Activated naive CD4-positive, alpha-beta T cell treated with anti-CD3 and anti-CD28 coated beads, Interleukin-2, amount 50 U/mL, for 72 hours (primary cell): Measurements from ENCODE around the gene PCDHGC3. TPM values are rescaled to one million over a fixed set of nuclear protein-coding genes. Genes with fewer than 3 reads are reported as not detected.

ENCODE experiments used
- ATAC-seq, 2 donors: fragments of 150-1000 bp; cut with Tn5 transposase; 2 replicates each; pipeline ENCODE4 v1.10.0; 2021; ENCODE audit warnings: mild to moderate bottlenecking in 2 of 2, moderate library complexity in 2 of 2
- DNase-seq, 2 donors: peaks; one replicate each; pipeline ENCODE4 v3.0.0; 2021 to 2022; ENCODE audit warnings: low spot score in 2 of 2
- H3K27ac Mint-ChIP-seq, 2 donors: one replicate each; pipeline ENCODE4 v1.8.0; 2022; ENCODE audit warnings: mild to moderate bottlenecking in 2 of 2, mixed read lengths in 2 of 2
- H3K36me3 Mint-ChIP-seq, 2 donors: one replicate each; pipeline ENCODE4 v1.8.0; 2022; ENCODE audit warnings: mixed read lengths in 2 of 2
- H3K9me3 Mint-ChIP-seq, 2 donors: one replicate each; pipeline ENCODE4 v1.8.0; 2022; ENCODE audit warnings: mixed read lengths in 2 of 2
- total RNA-seq, 2 donors: library from RNA; stranded (reverse); gene quantifications; one replicate each; pipeline ENCODE4 v1.2.3, GENCODE V29; 2022

PCDHGC3 gene
- total RNA-seq, 2 donors from 2014 or later = 0.19 TPM; not detected in 1

- Mint-ChIP-seq H3K9me3 (no peaks in the 10 kb centered on the region), H3K27ac (no peak overlapping the region), H3K36me3 (peaks cover 19 to 22% of the 10 kb centered on the region in 2 donors)
- DNase-seq (no peak), ATAC-seq (peak in 1 of 2 donors; percentile 53)
Observed at GRCh38 chr5:141478321-141478945, 2.7 kb downstream of the PCDHGC3 start.

DNA sequence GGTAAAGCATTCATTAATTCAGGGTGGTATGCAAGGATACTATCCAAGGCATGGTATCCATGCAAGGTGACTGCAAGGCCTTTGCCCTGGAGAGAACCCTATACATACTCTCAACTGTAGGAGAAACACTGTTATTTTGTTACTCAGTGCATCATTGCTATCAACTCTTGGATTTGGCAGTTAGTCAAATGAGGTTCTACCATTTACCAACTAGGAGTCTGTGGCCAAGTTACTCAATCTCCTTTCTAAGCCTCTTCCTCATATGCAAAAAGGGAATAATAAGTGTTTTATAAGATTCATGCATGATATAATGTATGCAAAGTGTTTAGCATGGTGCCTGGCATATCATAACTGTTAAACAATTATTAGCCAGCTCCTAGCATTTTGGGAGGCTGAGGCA lies 4.0 kb downstream of the PCDHGC3 start:
- no peaks in the 10 kb centered on the region for H3K9me3 Mint-ChIP-seq
- peaks cover 19 to 24% of the 10 kb centered on the region in 2 donors for H3K36me3 Mint-ChIP-seq
- no peak for DNase-seq
- no peak overlapping the region for H3K27ac Mint-ChIP-seq
- no peak for ATAC-seq

GRCh38 chr5:141483902-141484301 lies 8.1 kb downstream of the PCDHGC3 start:
- ATAC-seq (no peak), DNase-seq (no peak)
- Mint-ChIP-seq H3K9me3 (no peaks in the 10 kb centered on the region), H3K27ac (no peak overlapping the region), H3K36me3 (peaks cover 0 to 24% of the 10 kb centered on the region in 2 donors)

DNA sequence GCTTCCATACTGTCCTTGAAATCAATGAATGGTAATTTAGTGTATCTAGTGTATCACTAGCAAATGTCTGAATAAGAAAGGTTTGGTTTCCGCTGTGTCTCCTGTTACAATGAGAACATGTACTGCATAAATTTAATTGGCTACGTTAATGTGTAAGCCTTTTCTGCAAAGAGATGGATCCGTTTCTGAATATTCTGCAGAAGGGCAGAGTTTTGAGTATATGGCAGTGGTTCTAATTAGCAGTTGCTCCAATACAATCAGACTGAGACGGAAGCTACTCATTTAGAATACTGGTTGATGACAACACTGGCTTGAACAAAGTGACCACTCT lies 8.5 kb downstream of the PCDHGC3 start:
- no peak overlapping the region for H3K27ac Mint-ChIP-seq
- H3K36me3 Mint-ChIP-seq = peaks cover 0 to 24% of the 10 kb centered on the region in 2 donors
- DNase-seq = no peak
- ATAC-seq = no peak
- H3K9me3 Mint-ChIP-seq = no peaks in the 10 kb centered on the region

GRCh38 chr5:141484641-141485311 lies 9.0 kb downstream of the PCDHGC3 start, which contains the start of gene PCDHGC4:
Gene PCDHGC4, plus strand, starts transcription at chr5:141485030. Its CDS starts 144 bp downstream, at chr5:141485174.
- no peak within 1 kb of the TSS for H3K27ac Mint-ChIP-seq
- DNase-seq (no peak), ATAC-seq (peak in 1 of 2 donors; percentile 63)
- peaks cover 0 to 24% of the 10 kb centered on the region in 2 donors for H3K36me3 Mint-ChIP-seq
- no peaks in the 10 kb centered on the region for H3K9me3 Mint-ChIP-seq

- Mint-ChIP-seq H3K27ac (no peak overlapping the region), H3K36me3 (peaks cover 0 to 24% of the 10 kb centered on the region in 2 donors), H3K9me3 (no peaks in the 10 kb centered on the region)
- ATAC-seq (no peak), DNase-seq (no peak)
Observed at GRCh38 chr5:141485321-141486055, 9.7 kb downstream of the PCDHGC3 start.

GRCh38 chr5:141486091-141486490 lies 10.3 kb downstream of the PCDHGC3 start:
- DNase-seq (no peak), ATAC-seq (no peak)
- H3K27ac Mint-ChIP-seq = no peak overlapping the region
- H3K36me3 Mint-ChIP-seq = peaks cover 4 to 30% of the 10 kb centered on the region in 2 donors
- H3K9me3 Mint-ChIP-seq = no peaks in the 10 kb centered on the region

DNA sequence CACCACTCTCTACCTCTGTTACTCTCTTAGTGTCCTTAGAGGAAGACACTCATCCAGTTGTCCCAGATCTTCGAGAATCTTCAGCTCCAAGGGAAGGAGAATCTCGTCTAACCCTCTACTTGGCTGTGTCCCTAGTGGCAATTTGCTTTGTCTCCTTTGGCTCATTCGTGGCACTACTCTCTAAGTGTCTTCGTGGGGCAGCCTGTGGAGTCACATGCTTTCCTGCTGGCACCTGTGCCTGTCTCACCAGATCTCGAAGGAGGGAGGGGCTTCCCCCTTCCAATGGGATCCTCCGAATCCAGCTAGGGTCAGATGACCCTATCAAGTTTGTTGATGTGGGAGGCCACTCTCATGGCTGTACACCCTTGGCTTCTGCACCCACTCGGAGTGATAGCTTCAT lies 11.4 kb downstream of the PCDHGC3 start:
- Mint-ChIP-seq H3K27ac (no peak overlapping the region), H3K36me3 (peaks cover 5 to 32% of the 10 kb centered on the region in 2 donors), H3K9me3 (no peaks in the 10 kb centered on the region)
- DNase-seq (no peak), ATAC-seq (no peak)

- Mint-ChIP-seq H3K9me3 (no peaks in the 10 kb centered on the region), H3K27ac (no peak within 1 kb of the TSS), H3K36me3 (peaks cover 5 to 26% of the 10 kb centered on the region in 2 donors)
- ATAC-seq = no peak
- DNase-seq = no peak
Observed at GRCh38 chr5:141488591-141489561, 13.1 kb downstream of the PCDHGC3 start, which contains the start of gene PCDHGC5. Gene PCDHGC5, plus strand, starts transcription at chr5:141489081. Its CDS starts 160 bp downstream, at chr5:141489241.

DNA sequence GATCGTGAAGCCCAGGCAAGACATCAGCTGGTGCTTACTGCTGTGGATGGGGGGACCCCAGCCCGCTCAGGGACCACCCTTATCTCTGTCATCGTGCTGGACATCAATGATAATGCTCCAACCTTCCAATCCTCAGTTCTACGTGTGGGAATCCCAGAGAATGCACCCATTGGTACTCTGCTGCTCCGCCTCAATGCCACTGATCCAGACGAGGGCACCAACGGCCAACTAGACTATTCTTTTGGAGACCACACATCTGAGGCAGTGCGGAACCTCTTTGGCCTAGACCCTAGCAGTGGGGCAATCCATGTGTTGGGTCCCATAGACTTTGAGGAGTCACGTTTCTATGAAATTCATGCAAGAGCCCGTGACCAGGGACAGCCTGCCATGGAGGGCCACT lies 14.1 kb downstream of the PCDHGC3 start:
- DNase-seq (no peak), ATAC-seq (no peak)
- Mint-ChIP-seq H3K36me3 (peaks cover 5 to 26% of the 10 kb centered on the region in 2 donors), H3K27ac (no peak overlapping the region), H3K9me3 (no peaks in the 10 kb centered on the region)

DNA sequence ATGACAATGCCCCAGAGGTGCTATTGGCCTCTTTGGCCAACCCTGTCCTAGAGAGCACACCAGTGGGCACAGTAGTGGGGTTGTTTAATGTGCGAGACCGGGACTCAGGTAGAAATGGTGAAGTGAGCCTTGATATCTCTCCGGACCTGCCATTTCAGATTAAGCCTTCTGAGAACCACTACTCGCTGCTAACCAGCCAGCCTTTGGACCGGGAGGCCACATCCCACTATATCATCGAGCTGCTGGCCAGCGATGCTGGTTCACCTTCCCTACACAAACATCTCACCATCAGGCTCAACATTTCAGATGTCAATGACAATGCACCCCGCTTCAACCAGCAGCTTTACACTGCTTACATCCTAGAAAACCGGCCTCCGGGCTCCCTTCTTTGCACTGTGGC lies 14.5 kb downstream of the PCDHGC3 start:
- ATAC-seq = no peak
- no peak for DNase-seq
- Mint-ChIP-seq H3K36me3 (peaks cover 5 to 26% of the 10 kb centered on the region in 2 donors), H3K27ac (no peak overlapping the region), H3K9me3 (no peaks in the 10 kb centered on the region)

GRCh38 chr5:141490771-141491170 lies 15.0 kb downstream of the PCDHGC3 start:
- Mint-ChIP-seq H3K27ac (no peak overlapping the region), H3K9me3 (no peaks in the 10 kb centered on the region), H3K36me3 (peaks cover 5 to 26% of the 10 kb centered on the region in 2 donors)
- ATAC-seq (no peak), DNase-seq (no peak)

- DNase-seq (no peak), ATAC-seq (peak in 1 of 2 donors; percentile 27)
- no peaks in the 10 kb centered on the region for H3K9me3 Mint-ChIP-seq
- peaks cover 5 to 22% of the 10 kb centered on the region in 2 donors for H3K36me3 Mint-ChIP-seq
- H3K27ac Mint-ChIP-seq = no peak overlapping the region
Observed at GRCh38 chr5:141491323-141492167, 15.8 kb downstream of the PCDHGC3 start.

- ATAC-seq = peak; percentile 39 to 54
- Mint-ChIP-seq H3K36me3 (peaks cover 5 to 14% of the 10 kb centered on the region in 2 donors), H3K27ac (no peak overlapping the region), H3K9me3 (no peaks in the 10 kb centered on the region)
- no peak for DNase-seq
Observed at GRCh38 chr5:141492168-141492885, 16.6 kb downstream of the PCDHGC3 start.
